HepG2 (cell line): Measurements from ENCODE around the gene SPATA25. TPM values are rescaled to one million over a fixed set of nuclear protein-coding genes. Genes with fewer than 3 reads are reported as not detected.

Experiments used
- ARID3A ChIP-seq: IDR thresholded peaks from 2 replicates; pipeline ENCODE4 v1.6.1; 2012; ENCODE audit warnings: low read depth, low read length, improper control_type of control experiment
- ATF3 ChIP-seq: sonication (generic); formaldehyde crosslinking; IDR thresholded peaks from 2 replicates; pipeline ENCODE4 v1.4.0; 2020; ENCODE audit warnings: missing genetic modification reagents
- BCL3 ChIP-seq: sonication (generic); formaldehyde crosslinking; IDR thresholded peaks from 2 replicates; pipeline ENCODE4 v1.5.1; 2020; ENCODE audit warnings: mild to moderate bottlenecking, missing genetic modification reagents, moderate library complexity
- BRD4 ChIP-seq: sonication (generic); formaldehyde crosslinking; IDR thresholded peaks from 2 replicates; pipeline ENCODE4 v1.4.0; 2020; ENCODE audit warnings: missing genetic modification reagents
- CC2D1A ChIP-seq: sonication (generic); formaldehyde crosslinking; IDR thresholded peaks from 2 replicates; pipeline ENCODE4 v1.8.1; 2023; ENCODE audit warnings: mild to moderate bottlenecking, missing genetic modification reagents
- DMAP1 ChIP-seq: IDR thresholded peaks from 2 replicates; pipeline ENCODE4 v1.6.1; 2016
- FOXM1 ChIP-seq: sonication (generic); formaldehyde crosslinking; IDR thresholded peaks from 2 replicates; pipeline ENCODE4 v1.5.0; 2020; ENCODE audit warnings: missing genetic modification reagents
- KDM1A ChIP-seq: IDR thresholded peaks from 2 replicates; pipeline ENCODE4 v1.6.1; 2016; ENCODE audit warnings: missing compliant biosample characterization
- MLX ChIP-seq: IDR thresholded peaks from 2 replicates; pipeline ENCODE4 v1.6.1; 2016
- MTA1 ChIP-seq: sonication (generic); formaldehyde crosslinking; IDR thresholded peaks from 2 replicates; pipeline ENCODE4 v1.4.0; 2020; ENCODE audit warnings: missing genetic modification reagents, mild to moderate bottlenecking, borderline replicate concordance
- PHB2 ChIP-seq: fragments of 450-650 bp; IDR thresholded peaks from 2 replicates; pipeline ENCODE4 v1.6.1; 2018; ENCODE audit not compliant: partially characterized antibody
- PHF21A ChIP-seq: sonication (generic); formaldehyde crosslinking; IDR thresholded peaks from 2 replicates; pipeline ENCODE4 v1.5.0; 2020; ENCODE audit warnings: mild to moderate bottlenecking, missing genetic modification reagents
- REPIN1 ChIP-seq: sonication (generic); formaldehyde crosslinking; IDR thresholded peaks from 2 replicates; pipeline ENCODE4 v1.8.0; 2022; ENCODE audit warnings: missing genetic modification reagents, low read depth, mild to moderate bottlenecking, borderline replicate concordance
- RFXANK ChIP-seq: IDR thresholded peaks from 2 replicates; pipeline ENCODE4 v1.6.1; 2016
- RXRA ChIP-seq: sonication (generic); formaldehyde crosslinking; IDR thresholded peaks from 2 replicates; pipeline ENCODE4 v1.5.1; 2020; ENCODE audit warnings: missing genetic modification reagents
- TBX2 ChIP-seq: sonication (generic); formaldehyde crosslinking; IDR thresholded peaks from 2 replicates; pipeline ENCODE4 v1.5.0; 2020; ENCODE audit warnings: missing genetic modification reagents, mild to moderate bottlenecking, borderline replicate concordance
- ZFY ChIP-seq: sonication (generic); formaldehyde crosslinking; IDR thresholded peaks from 2 replicates; pipeline ENCODE4 v1.4.0; 2020; ENCODE audit warnings: missing genetic modification reagents
- ZMYM2 ChIP-seq: sonication (generic); formaldehyde crosslinking; IDR thresholded peaks from 2 replicates; pipeline ENCODE4 v1.8.0; 2022; ENCODE audit warnings: mild to moderate bottlenecking, missing genetic modification reagents
- ZNF180 ChIP-seq: sonication (generic); formaldehyde crosslinking; IDR thresholded peaks from 2 replicates; pipeline ENCODE4 v1.4.0; 2020; ENCODE audit warnings: low read depth, missing genetic modification reagents, borderline replicate concordance
- ZNF230 ChIP-seq: sonication (generic); formaldehyde crosslinking; IDR thresholded peaks from 2 replicates; pipeline ENCODE4 v1.4.0; 2020; ENCODE audit warnings: mild to moderate bottlenecking, missing genetic modification reagents
- ZNF263 ChIP-seq: sonication (generic); formaldehyde crosslinking; IDR thresholded peaks from 2 replicates; pipeline ENCODE4 v1.4.0; 2020; ENCODE audit warnings: missing genetic modification reagents
- ZNF639 ChIP-seq: conservative IDR thresholded peaks from 2 replicates; pipeline ENCODE4 v1.6.1; 2018; ENCODE audit warnings: missing genetic modification reagents
- ZNF704 ChIP-seq: sonication (generic); formaldehyde crosslinking; IDR thresholded peaks from 2 replicates; pipeline ENCODE4 v1.8.1; 2023; ENCODE audit warnings: mild to moderate bottlenecking, inconsistent platforms, moderate library complexity, missing genetic modification reagents, borderline replicate concordance
- ZNF788 ChIP-seq: sonication (generic); formaldehyde crosslinking; IDR thresholded peaks from 2 replicates; pipeline ENCODE4 v1.5.0; 2020; ENCODE audit warnings: mild to moderate bottlenecking, missing genetic modification reagents, borderline replicate concordance
- polyA plus RNA-seq, 8 experiments: library from polyadenylated mRNA; depleted of rRNA in 3 of 8; stranded (reverse) in 7 of 8; unstranded in 1 of 8; fragments of >200 nt; fragmentation: Illumina TruSeq in 4 of 8; extraction: Trizol in 4 of 8; gene quantifications; 2 replicates each; pipeline versions ENCODE4 v1.2.1 to v1.2.3, GENCODE V29; 2011 to 2016; ENCODE audit warnings: low read depth in 4 of 8, missing spikeins in 1 of 8, mixed read lengths in 1 of 8; ENCODE audit not compliant: insufficient read depth in 1 of 8
- total RNA-seq, 5 experiments: library from RNA; depleted of rRNA; stranded (reverse); fragments of >200 nt; fragmentation: Illumina TruSeq; extraction: Trizol; gene quantifications; 2 replicates each; pipeline ENCODE4 v1.2.3, GENCODE V29; 2016; ENCODE audit warnings: low read depth in 1 of 5

Gene SPATA25
- total and polyA plus RNA-seq, 2 of the 13 experiments (the other 11 are each of a cell fraction or from before 2014, with no cell fraction given), result 4.8 to 7.6 TPM

GRCh38 chr20:45927071-45927878 is 39.9 kb upstream of the SPATA25 start (continued):
- TF ChIP-seq ATF3 (CRISPR knock-in tag) (peak; percentile 47; the same call in 1 of the 2 replicates), BCL3 (CRISPR knock-in tag) (0 out of 2 replicates have a peak, but pooled peaks have one; percentile 72), ZMYM2 (CRISPR knock-in tag) (peak; percentile 97), RXRA (CRISPR knock-in tag) (peak; percentile 95), MLX (CRISPR knock-in tag) (peak; percentile 90), PHB2 (no peak), FOXM1 (CRISPR knock-in tag) (no peak), PHF21A (CRISPR knock-in tag) (peak; percentile 99), ZNF788 (CRISPR knock-in tag) (peak; percentile 98), ZFY (CRISPR knock-in tag) (peak; percentile 39), DMAP1 (CRISPR knock-in tag) (no peak; the same call in 1 of the 2 replicates), KDM1A (CRISPR knock-in tag) (peak; percentile 70), BRD4 (CRISPR knock-in tag) (peak; percentile 23; the same call in 1 of the 2 replicates), ZNF704 (CRISPR knock-in tag) (no peak; the same call in 1 of the 2 replicates), ZNF230 (CRISPR knock-in tag) (0 out of 2 replicates have a peak, but pooled peaks have one; percentile 27), RFXANK (CRISPR knock-in tag) (0 out of 2 replicates have a peak, but pooled peaks have one; percentile 66), ZNF639 (CRISPR knock-in tag) (0 out of 2 replicates have a peak, but pooled peaks have one; percentile 21), ZNF180 (CRISPR knock-in tag) (peak; percentile 19; the same call in 1 of the 2 replicates), CC2D1A (peak; percentile 86; the same call in 1 of the 2 replicates), TBX2 (CRISPR knock-in tag) (peak; percentile 95), MTA1 (CRISPR knock-in tag) (peak; percentile 48; the same call in 1 of the 2 replicates), REPIN1 (CRISPR knock-in tag) (peak; percentile 87; the same call in 1 of the 2 replicates), ARID3A (peak; percentile 43; the same call in 1 of the 2 replicates), ZNF263 (CRISPR knock-in tag) (peak; percentile 24; the same call in 1 of the 2 replicates)
